Esophagus (tissue), 2 donors: ENCODE data around the gene MAGEA2B. TPM values are rescaled to one million over a fixed set of nuclear protein-coding genes. Genes with fewer than 3 reads are reported as not detected.
"Not testable (repeated sequence)": the region's sequence is repeated elsewhere in the genome, so short reads cannot be mapped to it uniquely, and the experiment has no call there.

ENCODE experiments used
- H3K27ac ChIP-seq, 2 donors: one replicate each; pipeline ENCODE4 v1.5.1; 2013; ENCODE audit warnings: low read depth in 2 of 2, mild to moderate bottlenecking in 2 of 2, inconsistent platforms in 1 of 2, low read length in 1 of 2, moderate library complexity in 1 of 2
- H3K27me3 ChIP-seq, 2 donors: one replicate each; pipeline ENCODE4 v1.6.1; 2013; ENCODE audit warnings: low read length in 2 of 2, control low read depth in 1 of 2, mild to moderate bottlenecking in 1 of 2; ENCODE audit not compliant: insufficient read depth in 2 of 2, control insufficient read depth in 1 of 2
- H3K36me3 ChIP-seq, 2 donors: one replicate each; pipeline ENCODE4 v1.6.1; 2013; ENCODE audit warnings: low read length in 1 of 2; ENCODE audit not compliant: control insufficient read depth in 2 of 2, insufficient read depth in 2 of 2
- H3K4me1 ChIP-seq, 2 donors: one replicate each; pipeline ENCODE4 v1.6.1; 2013; ENCODE audit warnings: low read length in 1 of 2; ENCODE audit not compliant: control insufficient read depth in 2 of 2, insufficient read depth in 2 of 2
- H3K4me3 ChIP-seq, 2 donors: one replicate each; pipeline ENCODE4 v1.5.1; 2013; ENCODE audit warnings: low read length in 2 of 2, mild to moderate bottlenecking in 2 of 2, low read depth in 1 of 2, moderate library complexity in 1 of 2
- H3K9me3 ChIP-seq, 2 donors: one replicate each; pipeline ENCODE4 v1.6.1; 2013; ENCODE audit warnings: mild to moderate bottlenecking in 2 of 2, low read depth in 1 of 2, low read length in 1 of 2, moderate library complexity in 1 of 2; ENCODE audit not compliant: control insufficient read depth in 2 of 2, insufficient read depth in 1 of 2
- WGBS, 2 donors: extraction: QIAGEN DNeasy Blood & Tissue Kit; methylation state at CpG; one replicate each; pipeline ENCODE4 v1.1.7; 2013; 5-methylcytosine and 5-hydroxymethylcytosine counted together
- polyA plus RNA-seq, 2 donors: library from polyadenylated mRNA; stranded (reverse); fragments of 200-250 nt; gene quantifications; one replicate each; pipeline ENCODE4 v1.2.3, GENCODE V29; 2013
- donor health status: healthy with polysubstance abuse.
- donor health status: Bipolar disorder and iron deficiency.

MAGEA2B gene, protein sequence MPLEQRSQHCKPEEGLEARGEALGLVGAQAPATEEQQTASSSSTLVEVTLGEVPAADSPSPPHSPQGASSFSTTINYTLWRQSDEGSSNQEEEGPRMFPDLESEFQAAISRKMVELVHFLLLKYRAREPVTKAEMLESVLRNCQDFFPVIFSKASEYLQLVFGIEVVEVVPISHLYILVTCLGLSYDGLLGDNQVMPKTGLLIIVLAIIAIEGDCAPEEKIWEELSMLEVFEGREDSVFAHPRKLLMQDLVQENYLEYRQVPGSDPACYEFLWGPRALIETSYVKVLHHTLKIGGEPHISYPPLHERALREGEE
- not detected for polyA plus RNA-seq

DNA sequence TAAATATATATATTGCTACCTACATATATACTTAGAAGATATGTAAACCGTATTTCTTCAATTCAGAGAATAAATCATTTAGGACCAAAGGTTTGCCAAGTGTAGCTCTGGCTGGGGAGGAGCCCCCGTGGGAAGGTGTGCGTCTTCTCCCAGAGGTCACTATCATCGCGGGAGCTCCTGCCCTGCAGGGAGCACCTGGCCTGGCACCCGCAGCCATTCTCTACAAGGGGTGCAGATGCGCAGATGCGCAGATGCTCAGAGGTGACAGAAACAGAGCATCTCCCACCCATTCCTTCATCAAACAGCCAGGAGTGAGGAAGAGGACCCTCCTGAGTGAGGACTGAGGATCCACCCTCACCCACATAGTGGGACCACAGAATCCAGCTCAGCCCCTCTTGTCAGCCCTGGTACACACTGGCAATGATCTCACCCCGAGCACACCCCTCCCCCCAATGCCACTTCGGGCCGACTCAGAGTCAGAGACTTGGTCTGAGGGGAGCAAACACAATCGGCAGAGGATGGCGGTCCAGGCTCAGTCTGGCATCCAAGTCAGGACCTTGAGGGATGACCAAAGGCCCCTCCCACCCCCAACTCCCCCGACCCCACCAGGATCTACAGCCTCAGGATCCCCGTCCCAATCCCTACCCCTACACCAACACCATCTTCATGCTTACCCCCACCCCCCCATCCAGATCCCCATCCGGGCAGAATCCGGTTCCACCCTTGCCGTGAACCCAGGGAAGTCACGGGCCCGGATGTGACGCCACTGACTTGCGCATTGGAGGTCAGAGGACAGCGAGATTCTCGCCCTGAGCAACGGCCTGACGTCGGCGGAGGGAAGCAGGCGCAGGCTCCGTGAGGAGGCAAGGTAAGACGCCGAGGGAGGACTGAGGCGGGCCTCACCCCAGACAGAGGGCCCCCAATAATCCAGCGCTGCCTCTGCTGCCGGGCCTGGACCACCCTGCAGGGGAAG is at the start of gene MAGEA2B:
Gene MAGEA2B (plus strand): TSS at position 814 of the 973 bp plus-strand sequence. CDS start 2,479 bp downstream, outside the sequence.
- WGBS, 2 donors: no CpG with 5 or more reads among the region's 35 CpGs
- H3K9me3 ChIP-seq, H3K4me1 ChIP-seq, H3K4me3 ChIP-seq, H3K36me3 ChIP-seq, H3K27me3 ChIP-seq, H3K27ac ChIP-seq: not testable (repeated sequence)

- 70 to 84% methylated on average over 2 of the region's 2 CpGs for WGBS, 2 donors
- Histone ChIP-seq H3K27ac (no peak overlapping the region), H3K4me1 (no peaks in the 10 kb centered on the region), H3K4me3 (no peak overlapping the region), H3K9me3 (no peaks in the 10 kb centered on the region), H3K27me3 (peaks cover 0 to 2% of the 10 kb centered on the region in 2 donors), H3K36me3 (no peaks in the 10 kb centered on the region)
Measured at GRCh38 chrX:152674135-152674534, 40.3 kb upstream of the MAGEA2B start.

GRCh38 chrX:152674652-152675051 is 39.8 kb upstream of the MAGEA2B start:
- H3K36me3 ChIP-seq, H3K27me3 ChIP-seq, H3K9me3 ChIP-seq, H3K4me1 ChIP-seq, H3K27ac ChIP-seq, H3K4me3 ChIP-seq: not testable (repeated sequence)
- WGBS, 2 donors: 90% methylated on average over 3 of the region's 3 CpGs

- H3K27me3 ChIP-seq, H3K9me3 ChIP-seq, H3K4me3 ChIP-seq, H3K36me3 ChIP-seq, H3K4me1 ChIP-seq, H3K27ac ChIP-seq: not testable (repeated sequence)
- no CpG with 5 or more reads among the region's 3 CpGs for WGBS, 2 donors
Measured at GRCh38 chrX:152681012-152681411, 33.4 kb upstream of the MAGEA2B start.

DNA sequence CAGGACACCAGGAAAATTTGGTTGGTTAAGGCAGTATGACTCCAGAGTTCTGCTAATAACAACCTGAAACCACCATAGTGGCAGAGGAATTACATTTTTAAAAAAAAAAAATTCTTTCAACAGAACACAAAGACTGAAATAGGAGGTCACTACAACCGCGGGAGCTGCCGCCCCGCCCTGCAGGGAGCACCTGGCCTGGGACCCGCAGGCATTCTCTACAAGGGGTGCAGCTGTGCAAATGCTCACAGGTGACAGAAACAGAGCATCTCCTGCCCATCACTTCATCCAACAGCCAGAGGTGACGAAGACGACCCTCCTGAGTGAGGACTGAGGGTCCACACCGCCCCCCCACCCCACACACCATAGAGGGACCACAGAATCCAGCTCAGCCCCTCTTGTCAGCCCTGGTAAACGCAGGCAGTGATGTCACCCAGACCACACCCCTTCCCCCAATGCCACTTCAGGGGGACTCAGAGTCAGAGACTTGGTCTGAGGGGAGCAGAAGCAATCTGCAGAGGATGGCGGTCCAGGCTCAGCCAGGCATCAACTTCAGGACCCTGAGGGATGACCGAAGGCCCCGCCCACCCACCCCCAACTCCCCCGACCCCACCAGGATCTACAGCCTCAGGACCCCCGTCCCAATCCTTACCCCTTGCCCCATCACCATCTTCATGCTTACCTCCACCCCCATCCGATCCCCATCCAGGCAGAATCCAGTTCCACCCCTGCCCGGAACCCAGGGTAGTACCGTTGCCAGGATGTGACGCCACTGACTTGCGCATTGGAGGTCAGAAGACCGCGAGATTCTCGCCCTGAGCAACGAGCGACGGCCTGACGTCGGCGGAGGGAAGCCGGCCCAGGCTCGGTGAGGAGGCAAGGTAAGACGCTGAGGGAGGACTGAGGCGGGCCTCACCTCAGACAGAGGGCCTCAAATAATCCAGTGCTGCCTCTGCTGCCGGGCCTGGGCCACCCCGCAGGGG is 16.2 kb upstream of the MAGEA2B start, which contains the start of gene MAGEA3:
Gene MAGEA3 (plus strand): TSS at position 843 of the 980 bp plus-strand sequence. CDS start 2,039 bp downstream, outside the sequence.
- not testable (repeated sequence) for H3K27ac ChIP-seq, H3K4me1 ChIP-seq, H3K27me3 ChIP-seq, H3K36me3 ChIP-seq, H3K9me3 ChIP-seq, H3K4me3 ChIP-seq
- 66 to 69% methylated on average over 5 to 6 of the region's 34 CpGs for WGBS, 2 donors

DNA sequence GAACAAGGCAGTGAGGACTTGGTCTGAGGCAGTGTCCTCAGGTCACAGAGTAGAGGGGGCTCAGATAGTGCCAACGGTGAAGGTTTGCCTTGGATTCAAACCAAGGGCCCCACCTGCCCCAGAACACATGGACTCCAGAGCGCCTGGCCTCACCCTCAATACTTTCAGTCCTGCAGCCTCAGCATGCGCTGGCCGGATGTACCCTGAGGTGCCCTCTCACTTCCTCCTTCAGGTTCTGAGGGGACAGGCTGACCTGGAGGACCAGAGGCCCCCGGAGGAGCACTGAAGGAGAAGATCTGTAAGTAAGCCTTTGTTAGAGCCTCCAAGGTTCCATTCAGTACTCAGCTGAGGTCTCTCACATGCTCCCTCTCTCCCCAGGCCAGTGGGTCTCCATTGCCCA is 14.0 kb upstream of the MAGEA2B start:
- H3K27me3 ChIP-seq, H3K9me3 ChIP-seq, H3K4me1 ChIP-seq, H3K4me3 ChIP-seq, H3K36me3 ChIP-seq, H3K27ac ChIP-seq: not testable (repeated sequence)
- 87 to 93% methylated on average over 3 to 4 of the region's 5 CpGs for WGBS, 2 donors

GRCh38 chrX:152706500-152706899 is 7.9 kb upstream of the MAGEA2B start:
- not testable (repeated sequence) for H3K4me3 ChIP-seq, H3K27me3 ChIP-seq, H3K36me3 ChIP-seq, H3K4me1 ChIP-seq, H3K27ac ChIP-seq, H3K9me3 ChIP-seq
- WGBS, 2 donors: 91% methylated on average over 4 of the region's 7 CpGs

- not testable (repeated sequence) for H3K27ac ChIP-seq, H3K36me3 ChIP-seq, H3K27me3 ChIP-seq, H3K4me3 ChIP-seq, H3K4me1 ChIP-seq, H3K9me3 ChIP-seq
- WGBS, 2 donors: no CpG with 5 or more reads among the region's 2 CpGs
Measured at GRCh38 chrX:152709173-152709572, 5.3 kb upstream of the MAGEA2B start, which contains the start of gene CSAG2. TSS of gene CSAG2 (minus strand) at chrX:152709273. CDS start at chrX:152709112, 161 bp downstream.

GRCh38 chrX:152713195-152713594 is 1.2 kb upstream of the MAGEA2B start:
- no CpG with 5 or more reads among the region's 5 CpGs for WGBS, 2 donors
- H3K9me3 ChIP-seq, H3K4me1 ChIP-seq, H3K27ac ChIP-seq, H3K27me3 ChIP-seq, H3K36me3 ChIP-seq, H3K4me3 ChIP-seq: not testable (repeated sequence)
